ENCODE data around the gene AFDN.

The AFDN gene

DNA sequence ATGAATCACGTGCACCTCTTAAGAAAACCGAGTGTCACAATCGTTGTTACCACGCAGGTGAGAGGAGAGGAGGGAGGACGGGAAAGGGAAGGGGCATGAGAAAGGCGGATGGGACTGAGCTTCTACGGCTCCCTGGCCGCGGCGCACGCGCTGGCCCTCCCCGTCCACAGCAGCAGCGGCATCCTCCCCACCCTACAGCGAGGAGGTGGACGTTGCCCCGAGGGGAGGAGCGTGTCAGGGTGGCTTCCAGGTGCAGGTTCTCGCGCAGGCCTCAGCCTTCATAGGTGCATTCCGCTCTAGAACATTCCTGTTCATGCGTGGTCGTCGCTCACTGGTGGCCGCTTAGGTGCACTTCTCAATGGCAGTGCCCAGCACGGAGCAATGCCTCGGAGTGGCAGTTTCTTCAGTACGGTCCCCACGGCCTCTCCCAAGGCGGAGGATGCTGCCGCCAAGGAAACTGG, 29.7 kb upstream of the AFDN start:
- H3K27me3 ChIP-seq (ENCODE audit: control insufficient read depth, insufficient read depth, low read length): no peaks in the 10 kb centered on the region; the same call in 1 of the 2 replicates
- H3K9ac ChIP-seq (ENCODE audit: low read length): no peak overlapping the region
- no peaks in the 10 kb centered on the region for H3K9me3 ChIP-seq (ENCODE audit: control insufficient read depth, insufficient read depth, low read depth, low read length)
- H3K27ac ChIP-seq (ENCODE audit: low read depth, low read length): no peak overlapping the region
- H3K4me3 ChIP-seq (ENCODE audit: low read depth, low read length): no peak overlapping the region
- H3K36me3 ChIP-seq (ENCODE audit: control insufficient read depth, insufficient read depth, low read length): no peaks in the 10 kb centered on the region
- H3K4me1 ChIP-seq (ENCODE audit: control insufficient read depth, insufficient read depth, low read length): peaks cover 21% of the 10 kb centered on the region

DNA sequence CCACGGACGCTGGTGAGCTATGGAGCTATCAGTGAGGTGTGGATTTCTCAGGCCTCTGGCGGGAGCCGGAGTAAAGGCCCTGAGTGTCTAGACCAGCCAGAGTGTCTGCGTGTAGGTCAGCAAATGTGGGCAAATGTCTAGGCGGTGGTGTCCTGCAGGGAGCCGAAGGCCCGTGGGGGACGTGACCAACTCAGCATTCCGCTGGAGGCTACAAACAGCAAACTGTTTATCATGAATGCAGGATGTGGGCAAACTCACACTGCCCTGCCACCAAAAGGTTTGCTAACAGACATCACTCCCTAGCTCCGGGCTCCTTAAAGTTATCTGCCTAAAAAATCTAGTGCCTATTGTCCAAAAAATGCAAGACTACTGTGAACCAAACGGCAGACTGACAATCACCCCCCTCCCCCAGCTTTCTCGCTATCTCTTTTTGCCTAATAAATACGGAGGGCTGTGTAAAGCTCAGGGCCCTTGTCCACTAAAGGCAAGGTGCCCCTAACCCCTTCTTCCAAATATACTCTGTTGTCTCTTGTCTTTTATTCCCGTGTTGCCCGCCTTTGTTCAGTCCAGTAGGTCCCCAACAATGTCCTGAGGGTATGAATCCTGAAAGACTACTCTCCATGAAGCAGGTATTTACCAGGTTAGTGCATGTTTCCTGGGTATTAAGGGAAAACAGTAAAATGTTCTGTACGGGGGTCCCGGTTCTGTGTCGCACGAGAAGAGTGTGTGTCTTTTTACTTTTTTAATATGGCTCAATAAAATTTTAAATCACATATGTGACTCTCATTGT, 29.0 kb upstream of the AFDN start:
- H3K9me3 ChIP-seq (ENCODE audit: control insufficient read depth, insufficient read depth, low read depth, low read length): no peaks in the 10 kb centered on the region
- H3K4me1 ChIP-seq (ENCODE audit: control insufficient read depth, insufficient read depth, low read length): peaks cover 21% of the 10 kb centered on the region
- H3K27me3 ChIP-seq (ENCODE audit: control insufficient read depth, insufficient read depth, low read length): no peaks in the 10 kb centered on the region; the same call in 1 of the 2 replicates
- no peak overlapping the region for H3K27ac ChIP-seq (ENCODE audit: low read depth, low read length)
- H3K36me3 ChIP-seq (ENCODE audit: control insufficient read depth, insufficient read depth, low read length): no peaks in the 10 kb centered on the region
- H3K9ac ChIP-seq (ENCODE audit: low read length): no peak overlapping the region
- H3K4me3 ChIP-seq (ENCODE audit: low read depth, low read length): no peak overlapping the region

DNA sequence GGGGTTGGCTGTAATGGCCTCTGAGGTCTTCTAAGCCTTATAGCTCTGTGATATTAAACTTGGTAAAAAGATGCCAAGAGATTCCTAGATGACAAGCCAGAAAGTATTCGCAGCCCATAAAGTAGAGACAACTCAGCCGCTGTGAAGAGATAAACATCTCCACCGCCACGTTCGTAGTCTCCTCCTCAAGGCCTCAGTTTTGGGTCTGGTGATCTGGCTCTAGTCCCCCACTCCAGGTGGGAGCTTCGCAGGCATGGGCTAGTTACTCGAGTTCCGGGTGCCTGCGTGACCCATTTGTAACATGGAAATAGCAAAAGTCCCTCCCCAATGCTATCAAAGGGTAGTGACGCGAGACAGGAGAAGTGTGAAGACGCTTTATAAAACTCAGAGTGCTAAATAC, 28.3 kb upstream of the AFDN start:
- H3K4me1 ChIP-seq (ENCODE audit: control insufficient read depth, insufficient read depth, low read length): peaks cover 21% of the 10 kb centered on the region
- H3K27me3 ChIP-seq (ENCODE audit: control insufficient read depth, insufficient read depth, low read length): no peaks in the 10 kb centered on the region; the same call in 1 of the 2 replicates
- no peak overlapping the region for H3K9ac ChIP-seq (ENCODE audit: low read length)
- H3K27ac ChIP-seq (ENCODE audit: low read depth, low read length): no peak overlapping the region
- no peaks in the 10 kb centered on the region for H3K36me3 ChIP-seq (ENCODE audit: control insufficient read depth, insufficient read depth, low read length)
- no peaks in the 10 kb centered on the region for H3K9me3 ChIP-seq (ENCODE audit: control insufficient read depth, insufficient read depth, low read depth, low read length)
- no peak overlapping the region for H3K4me3 ChIP-seq (ENCODE audit: low read depth, low read length)

DNA sequence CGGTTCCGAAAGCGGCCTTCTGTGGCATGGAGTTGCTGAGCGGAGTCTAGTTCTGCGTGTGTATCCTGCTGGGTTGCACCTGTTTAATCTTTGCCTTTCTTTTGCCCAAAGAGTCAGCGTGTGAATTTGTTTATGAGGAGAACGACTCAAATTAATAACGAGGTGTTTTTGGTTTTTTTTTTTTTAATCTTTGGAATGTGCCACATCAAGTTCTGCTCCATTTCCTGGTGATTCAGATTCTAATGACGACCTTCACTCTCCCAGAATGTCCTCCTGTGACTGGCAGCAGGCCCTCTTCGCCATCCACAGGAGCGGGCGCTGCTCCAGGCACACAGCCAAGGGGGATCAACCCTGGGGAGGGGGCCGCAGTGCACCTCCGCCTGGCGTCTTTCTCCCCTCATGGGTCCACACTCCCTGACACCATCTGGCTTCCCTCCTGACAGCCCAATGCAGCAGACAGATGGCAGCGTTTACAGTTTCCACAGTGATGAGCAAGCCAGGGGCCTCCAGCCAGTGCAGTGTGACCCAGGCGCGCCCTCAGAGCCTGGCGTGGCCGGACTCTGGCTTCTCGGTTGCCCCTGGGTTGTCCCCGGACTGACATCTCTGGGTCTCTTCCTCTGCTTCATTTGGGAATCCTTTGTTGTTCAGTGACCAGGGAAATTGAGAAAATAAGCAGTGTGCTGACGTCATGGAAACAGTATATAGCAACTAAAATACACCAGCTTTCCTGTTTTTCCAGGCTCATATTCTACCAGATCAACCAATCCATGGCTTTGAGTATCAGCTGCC, 27.5 kb upstream of the AFDN start:
- Histone ChIP-seq H3K9me3 (ENCODE audit: control insufficient read depth, insufficient read depth, low read depth, low read length) (no peaks in the 10 kb centered on the region), H3K27me3 (ENCODE audit: control insufficient read depth, insufficient read depth, low read length) (no peaks in the 10 kb centered on the region; the same call in 1 of the 2 replicates), H3K4me1 (ENCODE audit: control insufficient read depth, insufficient read depth, low read length) (peaks cover 21% of the 10 kb centered on the region), H3K9ac (ENCODE audit: low read length) (no peak overlapping the region), H3K36me3 (ENCODE audit: control insufficient read depth, insufficient read depth, low read length) (no peaks in the 10 kb centered on the region), H3K4me3 (ENCODE audit: low read depth, low read length) (no peak overlapping the region), H3K27ac (ENCODE audit: low read depth, low read length) (no peak overlapping the region)

DNA sequence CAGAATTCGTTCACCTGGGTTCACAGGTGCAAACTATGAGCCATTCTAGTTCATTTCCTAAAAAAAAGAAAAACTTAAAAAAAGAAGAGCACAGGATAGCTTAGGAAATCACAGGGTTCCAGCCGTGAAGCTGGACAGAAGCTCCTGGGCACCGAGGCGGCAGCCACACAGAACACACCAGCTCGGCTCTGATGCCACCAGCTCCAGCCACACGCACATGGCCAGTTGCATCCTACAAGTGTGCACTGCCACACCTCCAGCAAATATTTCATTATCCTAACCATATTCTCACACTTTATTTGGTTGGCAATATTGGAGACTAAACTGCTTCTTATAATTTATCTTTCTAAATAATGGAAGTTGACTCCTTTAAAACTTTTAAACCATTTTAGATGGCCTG, 26.2 kb upstream of the AFDN start:
- H3K9me3 ChIP-seq (ENCODE audit: control insufficient read depth, insufficient read depth, low read depth, low read length): no peaks in the 10 kb centered on the region
- peaks cover 21% of the 10 kb centered on the region for H3K4me1 ChIP-seq (ENCODE audit: control insufficient read depth, insufficient read depth, low read length)
- no peaks in the 10 kb centered on the region; the same call in 1 of the 2 replicates for H3K27me3 ChIP-seq (ENCODE audit: control insufficient read depth, insufficient read depth, low read length)
- H3K4me3 ChIP-seq (ENCODE audit: low read depth, low read length): no peak overlapping the region
- no peak overlapping the region for H3K27ac ChIP-seq (ENCODE audit: low read depth, low read length)
- no peak overlapping the region for H3K9ac ChIP-seq (ENCODE audit: low read length)
- H3K36me3 ChIP-seq (ENCODE audit: control insufficient read depth, insufficient read depth, low read length): no peaks in the 10 kb centered on the region

- H3K4me3 ChIP-seq (ENCODE audit: low read depth, low read length): no peak overlapping the region
- H3K4me1 ChIP-seq (ENCODE audit: control insufficient read depth, insufficient read depth, low read length): peaks cover 21% of the 10 kb centered on the region
- H3K27me3 ChIP-seq (ENCODE audit: control insufficient read depth, insufficient read depth, low read length): no peaks in the 10 kb centered on the region; the same call in 1 of the 2 replicates
- H3K9me3 ChIP-seq (ENCODE audit: control insufficient read depth, insufficient read depth, low read depth, low read length): no peaks in the 10 kb centered on the region
- no peaks in the 10 kb centered on the region for H3K36me3 ChIP-seq (ENCODE audit: control insufficient read depth, insufficient read depth, low read length)
- H3K9ac ChIP-seq (ENCODE audit: low read length): no peak overlapping the region
- no peak overlapping the region for H3K27ac ChIP-seq (ENCODE audit: low read depth, low read length)
These were observed 25.4 kb upstream of the AFDN start for GRCh38 chr6:167801263-167801662.

DNA sequence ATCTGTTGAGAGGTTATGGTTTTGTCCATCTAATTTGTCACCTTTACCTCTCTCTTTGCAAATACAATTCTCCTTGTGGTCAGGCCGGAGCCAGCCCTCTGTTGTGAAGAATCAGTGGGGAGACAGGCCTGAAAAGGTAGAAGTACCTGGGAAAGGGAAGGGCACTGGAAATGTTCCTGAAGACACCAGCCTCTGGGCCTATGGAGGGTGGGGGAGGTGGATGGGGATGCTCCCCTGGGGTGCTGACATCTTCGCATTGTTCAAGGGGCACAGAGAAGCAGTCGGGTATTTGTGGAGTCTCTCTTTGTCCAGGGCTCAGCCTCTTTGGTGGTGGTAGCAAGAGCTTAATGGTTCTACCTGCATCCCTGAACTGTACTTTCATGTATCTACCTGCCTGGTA, 24.4 kb upstream of the AFDN start:
- no peaks in the 10 kb centered on the region for H3K27me3 ChIP-seq (ENCODE audit: control insufficient read depth, insufficient read depth, low read length)
- no peak overlapping the region for H3K27ac ChIP-seq (ENCODE audit: low read depth, low read length)
- no peaks in the 10 kb centered on the region for H3K9me3 ChIP-seq (ENCODE audit: control insufficient read depth, insufficient read depth, low read depth, low read length)
- no peaks in the 10 kb centered on the region for H3K36me3 ChIP-seq (ENCODE audit: control insufficient read depth, insufficient read depth, low read length)
- peaks cover 18% of the 10 kb centered on the region for H3K4me1 ChIP-seq (ENCODE audit: control insufficient read depth, insufficient read depth, low read length)
- H3K9ac ChIP-seq (ENCODE audit: low read length): no peak overlapping the region
- H3K4me3 ChIP-seq (ENCODE audit: low read depth, low read length): no peak overlapping the region

- H3K9me3 ChIP-seq (ENCODE audit: control insufficient read depth, insufficient read depth, low read depth, low read length): no peaks in the 10 kb centered on the region
- no peak overlapping the region for H3K9ac ChIP-seq (ENCODE audit: low read length)
- no peak overlapping the region for H3K4me3 ChIP-seq (ENCODE audit: low read depth, low read length)
- H3K4me1 ChIP-seq (ENCODE audit: control insufficient read depth, insufficient read depth, low read length): peaks cover 10% of the 10 kb centered on the region
- no peak overlapping the region for H3K27ac ChIP-seq (ENCODE audit: low read depth, low read length)
- H3K36me3 ChIP-seq (ENCODE audit: control insufficient read depth, insufficient read depth, low read length): no peaks in the 10 kb centered on the region
- H3K27me3 ChIP-seq (ENCODE audit: control insufficient read depth, insufficient read depth, low read length): no peaks in the 10 kb centered on the region
These were observed 22.9 kb upstream of the AFDN start for GRCh38 chr6:167803816-167804215.

- Histone ChIP-seq H3K27ac (ENCODE audit: low read depth, low read length) (no peak overlapping the region), H3K4me1 (ENCODE audit: control insufficient read depth, insufficient read depth, low read length) (peaks cover 4% of the 10 kb centered on the region), H3K9ac (ENCODE audit: low read length) (no peak overlapping the region), H3K4me3 (ENCODE audit: low read depth, low read length) (no peak overlapping the region), H3K36me3 (ENCODE audit: control insufficient read depth, insufficient read depth, low read length) (no peaks in the 10 kb centered on the region), H3K9me3 (ENCODE audit: control insufficient read depth, insufficient read depth, low read depth, low read length) (no peaks in the 10 kb centered on the region), H3K27me3 (ENCODE audit: control insufficient read depth, insufficient read depth, low read length) (no peaks in the 10 kb centered on the region)
These were observed 22.3 kb upstream of the AFDN start for GRCh38 chr6:167804281-167805013.

DNA sequence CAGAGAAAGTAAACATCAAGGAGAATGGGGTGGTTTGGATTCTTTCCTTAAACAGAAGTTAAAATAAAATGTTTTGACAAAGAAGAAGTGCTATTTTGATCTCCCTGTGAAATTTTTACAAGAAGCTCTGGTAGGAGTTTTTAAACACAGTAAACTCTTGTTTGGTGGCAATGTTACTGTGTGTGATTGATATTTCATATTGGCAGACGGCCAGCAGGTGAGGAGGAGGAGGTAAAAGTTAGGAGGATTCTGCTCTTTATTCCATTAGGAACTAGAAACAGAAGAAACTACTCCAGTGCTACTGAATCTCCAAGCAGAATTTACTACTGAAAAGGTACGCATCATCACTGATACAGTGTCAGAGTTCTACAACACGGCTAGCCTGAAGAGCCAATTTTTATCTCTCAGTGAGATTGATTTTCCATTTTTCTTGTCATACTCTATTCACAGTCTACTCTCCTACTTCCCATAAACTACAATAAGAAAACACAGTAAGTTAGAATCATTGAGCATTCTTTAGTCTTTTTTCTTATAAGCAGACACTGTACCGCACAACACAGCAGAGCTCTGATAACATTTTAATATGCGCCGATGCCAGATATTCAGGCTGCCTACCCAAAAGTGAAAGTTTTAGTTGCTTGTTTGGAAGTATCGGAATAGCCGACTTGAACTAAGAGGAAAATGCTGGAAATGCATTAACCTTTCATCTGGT, 21.2 kb upstream of the AFDN start:
- H3K36me3 ChIP-seq (ENCODE audit: control insufficient read depth, insufficient read depth, low read length): no peaks in the 10 kb centered on the region
- H3K4me3 ChIP-seq (ENCODE audit: low read depth, low read length): no peak overlapping the region
- H3K4me1 ChIP-seq (ENCODE audit: control insufficient read depth, insufficient read depth, low read length): no peaks in the 10 kb centered on the region
- H3K9ac ChIP-seq (ENCODE audit: low read length): no peak overlapping the region
- H3K27me3 ChIP-seq (ENCODE audit: control insufficient read depth, insufficient read depth, low read length): no peaks in the 10 kb centered on the region
- H3K27ac ChIP-seq (ENCODE audit: low read depth, low read length): no peak overlapping the region
- H3K9me3 ChIP-seq (ENCODE audit: control insufficient read depth, insufficient read depth, low read depth, low read length): no peaks in the 10 kb centered on the region
